Activated naive CD8-positive, alpha-beta T cell treated with anti-CD3 and anti-CD28 coated beads, Interleukin-2, amount 10 ng/mL, durations not matched to agents 7 days and 5 days (primary cell): Measurements from ENCODE around the gene RBM4B. TPM values are rescaled to one million over a fixed set of nuclear protein-coding genes. Genes with fewer than 3 reads are reported as not detected.
"Not testable (repeated sequence)": the region's sequence is repeated elsewhere in the genome, so short reads cannot be mapped to it uniquely, and the experiment has no call there.

Experiments
- ATAC-seq: fragments of 150-1000 bp; cut with Tn5 transposase; one replicate; pipeline ENCODE4 v1.10.0; 2021; ENCODE audit warnings: low read depth, moderate library complexity
- POLR2A ChIA-PET: fragments of 350-600 bp; sonication (Branson Sonifier 250); formaldehyde crosslinking; loops from one replicate; lab custom pipeline; 2021; ENCODE audit warnings: antibody characterized with exemption; lab: Charles Lee
- DNase-seq: peaks from one replicate; pipeline ENCODE4 v3.0.0; 2021
- H3K27ac Mint-ChIP-seq: one replicate; pipeline ENCODE4 v1.8.0; 2022; ENCODE audit warnings: mild to moderate bottlenecking, mixed read lengths
- H3K27me3 Mint-ChIP-seq: one replicate; pipeline ENCODE4 v1.8.0; 2022; ENCODE audit warnings: mild to moderate bottlenecking, moderate library complexity, mixed read lengths
- H3K36me3 Mint-ChIP-seq: one replicate; pipeline ENCODE4 v1.8.0; 2021; ENCODE audit warnings: mild to moderate bottlenecking, mixed read lengths
- H3K4me1 Mint-ChIP-seq: one replicate; pipeline ENCODE4 v1.8.0; 2021; ENCODE audit warnings: mixed read lengths
- H3K4me3 Mint-ChIP-seq: one replicate; pipeline ENCODE4 v1.8.0; 2022; ENCODE audit warnings: mild to moderate bottlenecking, moderate library complexity, mixed read lengths
- H3K9me3 Mint-ChIP-seq: one replicate; pipeline ENCODE4 v1.8.0; 2021; ENCODE audit warnings: mixed read lengths
- total RNA-seq, 2 experiments: library from RNA; stranded (reverse); gene quantifications; one replicate each; pipeline ENCODE4 v1.2.3, GENCODE V29; 2021

Gene RBM4B
- total RNA-seq, 2 experiments from 2014 or later, result 21.1 to 23.4 TPM

- Mint-ChIP-seq H3K9me3 (no peaks in the 10 kb centered on the region), H3K4me3 (no peak overlapping the region), H3K27ac (no peak overlapping the region), H3K27me3 (no peaks in the 10 kb centered on the region), H3K36me3 (peaks cover 22% of the 10 kb centered on the region), H3K4me1 (peaks cover 14% of the 10 kb centered on the region)
- ATAC-seq (no peak), DNase-seq (no peak)
- POLR2A ChIA-PET, result interaction anchor here (0.8 to 2.2 kb wide), 2 partner anchors 11 to 76 kb away, joined by 3 to 8 read pairs; no protein-coding TSS in a partner anchor
These were observed 12.3 kb downstream of the RBM4B start for GRCh38 chr11:66665369-66665768.

DNA sequence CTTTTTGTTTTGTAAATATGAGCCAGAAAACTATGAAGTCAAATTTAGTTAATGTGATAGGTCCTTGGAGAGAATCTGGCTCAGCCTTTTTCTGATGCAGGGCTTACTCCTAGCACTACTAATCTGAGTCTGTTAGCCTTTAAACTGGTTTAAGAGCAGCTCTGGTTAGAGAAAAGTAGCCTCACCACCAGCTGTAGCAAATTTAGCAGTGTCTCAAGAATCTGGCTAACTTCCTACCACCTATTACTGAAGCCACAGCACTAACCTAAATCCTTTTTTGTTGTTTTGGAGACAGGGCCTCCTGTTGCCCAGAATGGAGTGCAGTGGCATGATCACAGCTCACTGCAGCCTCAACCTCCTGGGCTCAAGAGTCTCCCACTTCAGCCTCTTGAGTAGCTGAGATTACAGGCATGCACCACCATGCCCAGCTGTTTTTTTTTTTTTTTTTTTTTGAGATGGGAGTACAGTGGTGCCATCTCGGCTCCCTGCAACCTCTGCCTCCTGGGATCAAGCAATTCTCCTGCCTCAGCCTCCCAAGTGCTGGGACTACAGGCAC, 13.9 kb downstream of the RBM4B start:
- Mint-ChIP-seq H3K4me1 (peaks cover 12% of the 10 kb centered on the region), H3K4me3 (no peak overlapping the region), H3K9me3 (no peaks in the 10 kb centered on the region), H3K27me3 (no peaks in the 10 kb centered on the region), H3K27ac (no peak overlapping the region), H3K36me3 (peaks cover 21% of the 10 kb centered on the region)
- ATAC-seq (no peak), DNase-seq (no peak)
- POLR2A ChIA-PET, result interaction anchor here (0.6 kb wide), 2 partner anchors 43 to 66 kb away, joined by 3 to 7 read pairs; no protein-coding TSS in a partner anchor

DNA sequence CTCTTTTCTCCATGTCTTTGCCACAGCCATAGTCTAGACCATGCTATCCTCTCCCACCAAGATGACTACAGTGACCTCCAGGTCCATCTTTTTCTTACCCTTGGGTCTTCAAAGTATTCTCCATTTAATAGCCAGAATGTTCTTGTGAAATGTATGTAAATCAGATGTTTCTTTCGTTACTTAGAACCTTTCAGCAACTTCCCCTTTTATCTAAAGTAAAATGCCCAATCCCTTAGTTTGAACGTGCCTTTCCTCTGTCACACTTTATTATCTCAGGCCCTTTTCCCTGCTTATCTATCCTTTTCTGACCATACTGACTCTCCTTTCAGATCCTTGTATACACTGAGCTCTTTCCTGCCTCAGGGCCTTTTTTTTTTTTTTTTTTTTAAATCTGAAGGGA, 17.9 kb downstream of the RBM4B start:
- DNase-seq, result no peak
- no peaks in the 10 kb centered on the region for H3K27me3 Mint-ChIP-seq
- H3K4me3 Mint-ChIP-seq, result no peak overlapping the region
- no peaks in the 10 kb centered on the region for H3K9me3 Mint-ChIP-seq
- peaks cover 7% of the 10 kb centered on the region for H3K4me1 Mint-ChIP-seq
- no peak overlapping the region for H3K27ac Mint-ChIP-seq
- H3K36me3 Mint-ChIP-seq, result peaks cover 23% of the 10 kb centered on the region
- POLR2A ChIA-PET, result interaction anchor here (0.6 to 0.7 kb wide), 4 partner anchors 12 to 193 kb away, joined by 3 to 5 read pairs (median 4); no protein-coding TSS in a partner anchor
- no peak for ATAC-seq

DNA sequence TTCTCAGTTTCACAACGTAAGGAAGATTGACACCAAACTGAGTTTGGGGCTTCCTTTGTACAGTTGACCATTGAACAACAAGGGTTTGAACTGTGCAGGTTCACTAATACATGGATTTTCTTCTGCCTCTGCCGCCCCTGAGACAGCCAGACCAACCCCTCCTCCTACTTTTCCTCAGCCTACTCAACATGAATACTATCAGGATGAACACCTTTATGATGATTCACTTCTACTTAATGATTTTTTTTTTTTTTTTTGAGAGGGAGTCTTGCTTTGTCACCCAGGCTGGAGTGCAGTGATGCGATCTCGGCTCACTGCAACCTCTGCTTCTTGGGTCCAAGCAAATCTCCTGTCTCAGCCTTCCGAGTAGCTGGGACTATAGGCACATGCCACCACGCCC, 24.6 kb downstream of the RBM4B start:
- no peaks in the 10 kb centered on the region for H3K9me3 Mint-ChIP-seq
- H3K27me3 Mint-ChIP-seq, result no peaks in the 10 kb centered on the region
- H3K4me3 Mint-ChIP-seq, result no peak overlapping the region
- no peak overlapping the region for H3K27ac Mint-ChIP-seq
- DNase-seq (no peak), ATAC-seq (no peak)
- peaks cover 29% of the 10 kb centered on the region for H3K36me3 Mint-ChIP-seq
- POLR2A ChIA-PET, result interaction anchor here (0.7 to 2.6 kb wide), 3 partner anchors 15 to 533 kb away, joined by 3 to 6 read pairs (median 4); partner anchors contain the start of gene RBM4
- peaks cover 4% of the 10 kb centered on the region for H3K4me1 Mint-ChIP-seq

DNA sequence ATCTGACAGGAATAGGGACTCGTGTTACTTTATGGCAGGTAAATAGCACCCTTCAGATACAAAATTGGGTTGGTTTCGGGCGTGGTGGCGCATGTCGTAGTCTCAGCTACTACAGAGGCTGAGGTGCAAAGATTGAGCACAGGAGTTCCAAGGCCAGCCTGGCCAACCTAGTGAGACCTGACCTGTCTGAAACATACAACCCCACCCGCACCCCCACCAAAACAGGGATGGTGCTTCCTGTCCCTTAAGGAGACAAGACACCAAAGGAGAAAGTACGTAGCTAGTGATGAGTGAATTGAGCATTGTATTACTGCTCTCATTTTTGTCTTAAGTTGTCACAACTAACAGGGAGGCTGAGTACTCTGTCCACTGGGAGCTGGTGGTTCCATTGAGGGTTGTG, 25.0 kb downstream of the RBM4B start:
- no peaks in the 10 kb centered on the region for H3K9me3 Mint-ChIP-seq
- H3K27ac Mint-ChIP-seq, result no peak overlapping the region
- H3K36me3 Mint-ChIP-seq, result peaks cover 29% of the 10 kb centered on the region
- ATAC-seq (no peak), DNase-seq (no peak)
- peaks cover 5% of the 10 kb centered on the region for H3K4me1 Mint-ChIP-seq
- POLR2A ChIA-PET, result interaction anchor here (1.1 to 2.6 kb wide), 2 partner anchors 14 to 24 kb away, joined by 3 to 6 read pairs; partner anchors contain the start of gene RBM4
- no peak overlapping the region for H3K4me3 Mint-ChIP-seq
- no peaks in the 10 kb centered on the region for H3K27me3 Mint-ChIP-seq

- Mint-ChIP-seq H3K4me3 (no peak overlapping the region), H3K4me1 (peaks cover 13% of the 10 kb centered on the region), H3K36me3 (peaks cover 42% of the 10 kb centered on the region), H3K9me3 (no peaks in the 10 kb centered on the region), H3K27ac (no peak overlapping the region), H3K27me3 (no peaks in the 10 kb centered on the region)
- POLR2A ChIA-PET, result interaction anchor here (0.6 kb wide), 1 partner anchor 686 kb away, joined by 3 read pairs; no protein-coding TSS in a partner anchor
- ATAC-seq, result no peak
- DNase-seq, result no peak
These were observed 26.7 kb downstream of the RBM4B start for GRCh38 chr11:66651016-66651415.

DNA sequence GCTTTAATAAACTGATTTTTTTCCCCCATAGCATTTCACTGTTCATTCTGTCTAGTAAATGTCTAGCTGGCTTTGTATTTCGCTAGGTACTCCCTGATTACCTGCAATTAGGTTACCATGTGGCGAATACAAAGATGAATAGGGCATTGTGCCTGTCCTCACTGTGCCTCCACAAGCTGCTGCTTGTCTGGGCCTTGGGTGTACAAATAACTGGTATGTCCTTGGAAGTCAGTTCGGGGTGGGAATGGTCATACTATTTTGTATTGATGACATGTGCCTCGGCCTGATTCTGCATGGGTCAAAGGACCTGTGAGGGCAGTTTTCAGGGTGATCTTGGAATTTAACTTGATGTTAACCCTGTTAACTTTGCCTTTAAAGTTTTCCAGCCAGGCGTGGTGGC, 27.8 kb downstream of the RBM4B start:
- no peak for ATAC-seq
- H3K4me3 Mint-ChIP-seq, result no peak overlapping the region
- H3K4me1 Mint-ChIP-seq, result peaks cover 24% of the 10 kb centered on the region
- POLR2A ChIA-PET, result interaction anchor here (1.5 kb wide), 1 partner anchor 11 kb away, joined by 8 read pairs; the partner anchor contains the start of gene RBM4
- H3K36me3 Mint-ChIP-seq, result peaks cover 48% of the 10 kb centered on the region
- DNase-seq, result no peak
- H3K27me3 Mint-ChIP-seq, result no peaks in the 10 kb centered on the region
- H3K9me3 Mint-ChIP-seq, result no peaks in the 10 kb centered on the region
- H3K27ac Mint-ChIP-seq, result no peak overlapping the region

DNA sequence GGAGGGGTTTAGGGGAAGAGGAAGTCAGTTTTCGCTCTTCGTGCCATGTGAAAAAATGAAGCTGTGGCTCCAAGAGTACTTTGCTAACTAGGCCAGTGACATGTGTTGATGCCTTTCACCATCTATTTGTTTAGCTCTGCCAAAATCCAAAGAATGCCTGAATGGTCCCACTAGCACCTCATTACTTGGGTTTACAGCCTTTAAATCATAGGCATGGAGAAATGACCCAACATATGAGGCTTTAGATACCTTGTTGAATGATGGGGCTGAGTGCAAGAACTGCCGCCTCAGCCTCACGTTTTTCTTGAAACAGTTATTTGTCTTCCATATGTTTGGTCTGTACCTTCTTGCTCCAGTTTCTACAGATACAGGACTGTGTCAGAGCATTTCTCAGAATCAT, 30.9 kb downstream of the RBM4B start:
- H3K4me1 Mint-ChIP-seq, result peaks cover 44% of the 10 kb centered on the region
- ATAC-seq, result no peak
- POLR2A ChIA-PET, result interaction anchor here (2.8 kb wide), 1 partner anchor 30 kb away, joined by 10 read pairs; the partner anchor contains the start of gene RBM14
- DNase-seq, result no peak
- no peaks in the 10 kb centered on the region for H3K27me3 Mint-ChIP-seq
- no peak overlapping the region for H3K4me3 Mint-ChIP-seq
- no peaks in the 10 kb centered on the region for H3K9me3 Mint-ChIP-seq
- H3K27ac Mint-ChIP-seq, result no peak overlapping the region
- peaks cover 60% of the 10 kb centered on the region for H3K36me3 Mint-ChIP-seq

GRCh38 chr11:66643745-66644437, 33.8 kb downstream of the RBM4B start:
- Mint-ChIP-seq H3K4me3 (peak overlapping the region; percentile 27), H3K27ac (no peak overlapping the region)
- POLR2A ChIA-PET, result interaction anchor here (0.6 to 2.8 kb wide), 3 partner anchors 27 to 596 kb away, joined by 3 to 10 read pairs (median 3); partner anchors contain the start of gene RBM14

GRCh38 chr11:66641834-66642233, 35.9 kb downstream of the RBM4B start:
- Mint-ChIP-seq H3K4me3 (peak overlapping the region; percentile 91), H3K4me1 (peaks cover 72% of the 10 kb centered on the region), H3K36me3 (peaks cover 63% of the 10 kb centered on the region), H3K27ac (peak overlapping the region; percentile 49), H3K27me3 (no peaks in the 10 kb centered on the region), H3K9me3 (no peaks in the 10 kb centered on the region)
- POLR2A ChIA-PET, result interaction anchor here (1.7 kb wide), 1 partner anchor 25 kb away, joined by 5 read pairs; no protein-coding TSS in a partner anchor
- no peak for ATAC-seq
- DNase-seq, result no peak

More at GRCh38 chr11:66643745-66644437, 33.8 kb downstream of the RBM4B start:
- ATAC-seq, result no peak
- Mint-ChIP-seq H3K4me1 (peaks cover 64% of the 10 kb centered on the region), H3K36me3 (peaks cover 75% of the 10 kb centered on the region), H3K27me3 (no peaks in the 10 kb centered on the region), H3K9me3 (no peaks in the 10 kb centered on the region)
- no peak for DNase-seq

- not testable (repeated sequence) for DNase-seq
- POLR2A ChIA-PET, result interaction anchor here (1.2 to 11.7 kb wide), 5 partner anchors 9 to 94 kb away, joined by 5 to 211 read pairs (median 14); partner anchors contain the start of genes ACTN3, RBM14, RBM4B and ZDHHC24
These were observed 37.8 kb downstream of the RBM4B start for GRCh38 chr11:66639814-66640340.

GRCh38 chr11:66639066-66639813, 38.4 kb downstream of the RBM4B start:
- no peak for DNase-seq
- POLR2A ChIA-PET, result interaction anchor here (0.6 to 11.7 kb wide), 13 partner anchors 10 to 300 kb away, joined by 3 to 211 read pairs (median 6); partner anchors contain the start of genes ACTN3, DPP3, RBM14 and RBM4B
- peak; percentile 2 for ATAC-seq
- Mint-ChIP-seq H3K4me3 (peak overlapping the region; percentile 91), H3K27me3 (no peaks in the 10 kb centered on the region), H3K9me3 (no peaks in the 10 kb centered on the region), H3K4me1 (peaks cover 53% of the 10 kb centered on the region), H3K36me3 (peaks cover 44% of the 10 kb centered on the region), H3K27ac (peak overlapping the region; percentile 92)

More at GRCh38 chr11:66639814-66640340, 37.8 kb downstream of the RBM4B start:
- peaks cover 59% of the 10 kb centered on the region for H3K4me1 Mint-ChIP-seq
- H3K4me3 Mint-ChIP-seq, result peak overlapping the region; percentile 91
- not testable (repeated sequence) for ATAC-seq, H3K9me3 Mint-ChIP-seq, H3K27me3 Mint-ChIP-seq
- peaks cover 44% of the 10 kb centered on the region for H3K36me3 Mint-ChIP-seq
- peak overlapping the region; percentile 92 for H3K27ac Mint-ChIP-seq
